GM21737 (cell line): ENCODE data around the gene LIMCH1.
"Not testable (repeated sequence)": the region's sequence is repeated elsewhere in the genome, so short reads cannot be mapped to it uniquely, and the experiment has no call there.

Experiments used
- ATAC-seq: cut with Tn5 transposase; IDR thresholded peaks from one replicate; pipeline ENCODE4 v1.9.1; 2021; ENCODE audit warnings: mild to moderate bottlenecking, moderate library complexity; ENCODE audit not compliant: unreplicated experiment

LIMCH1 gene

GRCh38 chr4:41670982-41671381 is 133.0 kb downstream of the LIMCH1 start:
- ATAC-seq = no peak

GRCh38 chr4:41678086-41678816 is 140.3 kb downstream of the LIMCH1 start:
- ATAC-seq = no peak

- ATAC-seq = no peak
Measured at GRCh38 chr4:41678951-41679350, 141.0 kb downstream of the LIMCH1 start.

GRCh38 chr4:41679991-41680390 is 142.0 kb downstream of the LIMCH1 start:
- no peak for ATAC-seq

- ATAC-seq = no peak
Measured at GRCh38 chr4:41681054-41681453, 143.1 kb downstream of the LIMCH1 start.

- no peak for ATAC-seq
Measured at GRCh38 chr4:41683326-41683725, 145.4 kb downstream of the LIMCH1 start.

GRCh38 chr4:41686893-41687292 is 148.9 kb downstream of the LIMCH1 start:
- ATAC-seq = no peak

GRCh38 chr4:41687971-41688370 is 150.0 kb downstream of the LIMCH1 start:
- ATAC-seq = no peak

GRCh38 chr4:41692717-41693345 is 154.9 kb downstream of the LIMCH1 start:
- peak; percentile 71 for ATAC-seq

GRCh38 chr4:41693629-41694028 is 155.7 kb downstream of the LIMCH1 start:
- ATAC-seq = no peak

- ATAC-seq = no peak
Measured at GRCh38 chr4:41696131-41696530, 158.2 kb downstream of the LIMCH1 start.

GRCh38 chr4:41696763-41697162 is 158.8 kb downstream of the LIMCH1 start:
- ATAC-seq = no peak

- ATAC-seq = no peak
Measured at GRCh38 chr4:41701983-41702382, 164.0 kb downstream of the LIMCH1 start.

GRCh38 chr4:41702770-41703169 is 164.8 kb downstream of the LIMCH1 start:
- no peak for ATAC-seq

GRCh38 chr4:41703785-41704184 is 165.8 kb downstream of the LIMCH1 start:
- ATAC-seq = no peak

- ATAC-seq = no peak
Measured at GRCh38 chr4:41709844-41710481, 172.0 kb downstream of the LIMCH1 start.

- not testable (repeated sequence) for ATAC-seq
Measured at GRCh38 chr4:41711654-41712053, 173.7 kb downstream of the LIMCH1 start.

GRCh38 chr4:41712425-41712824 is 174.5 kb downstream of the LIMCH1 start:
- ATAC-seq = no peak

GRCh38 chr4:41713768-41714167 is 175.8 kb downstream of the LIMCH1 start:
- no peak for ATAC-seq

GRCh38 chr4:41714364-41715000 is 176.5 kb downstream of the LIMCH1 start:
- ATAC-seq = no peak

GRCh38 chr4:41715155-41715554 is 177.2 kb downstream of the LIMCH1 start:
- no peak for ATAC-seq

- no peak for ATAC-seq
Measured at GRCh38 chr4:41718907-41719306, 180.9 kb downstream of the LIMCH1 start.
